Thoracic aorta (tissue), 2 donors: ENCODE measurements around the gene OTULIN. TPM values are rescaled to one million over a fixed set of nuclear protein-coding genes. Genes with fewer than 3 reads are reported as not detected.

Experiments used
- ATAC-seq: fragments of 150-250 bp; one replicate; pipeline ENCODE4 v1.8.0; 2017; ENCODE audit warnings: low read depth; ENCODE audit not compliant: insufficient number of reproducible peaks, low FRiP score
- DNase-seq: peaks from one replicate; pipeline ENCODE4 v3.0.0-alpha.2; 2020; ENCODE audit warnings: low spot score
- H3K27ac ChIP-seq, 2 donors: fragments of 200-600 bp; sonication (generic); 1 replicate in 1 of 2; 2 replicates in 1 of 2; pipeline ENCODE4 v1.5.1; 2016; ENCODE audit warnings: mild to moderate bottlenecking in 2 of 2, moderate library complexity in 2 of 2
- H3K27me3 ChIP-seq: fragments of 200-600 bp; sonication (generic); replicated peaks from 2 replicates; pipeline ENCODE4 v1.6.0; 2016; ENCODE audit warnings: mild to moderate bottlenecking; ENCODE audit not compliant: insufficient read depth
- H3K36me3 ChIP-seq: fragments of 200-600 bp; sonication (generic); one replicate; pipeline ENCODE4 v1.5.1; 2016
- H3K4me1 ChIP-seq, 2 donors: fragments of 200-600 bp; sonication (generic); 1 replicate in 1 of 2; 2 replicates in 1 of 2; pipeline versions ENCODE4 v1.5.1 to v1.6.0; 2016; ENCODE audit warnings: low read depth in 2 of 2, mild to moderate bottlenecking in 1 of 2; ENCODE audit not compliant: control insufficient read depth in 1 of 2
- H3K4me3 ChIP-seq: fragments of 200-600 bp; sonication (generic); 2 replicates; pipeline ENCODE4 v1.5.1; 2016; ENCODE audit warnings: mild to moderate bottlenecking
- H3K9me3 ChIP-seq: fragments of 200-600 bp; sonication (generic); 2 replicates; pipeline ENCODE4 v1.5.1; 2016
- CTCF ChIP-seq: fragments of 200-600 bp; sonication (generic); IDR thresholded peaks from one replicate; pipeline ENCODE4 v1.5.1; 2019; ENCODE audit warnings: antibody characterized with exemption
- total RNA-seq, 2 donors: library from RNA; depleted of rRNA; stranded (reverse); fragments of >200 nt; gene quantifications; one replicate each; pipeline versions ENCODE4 v1.1.0 to v1.2.3, GENCODE V29; 2016

OTULIN gene
- total RNA-seq, 2 donors from 2014 or later: 52.5 to 52.9 TPM

GRCh38 chr5:14706615-14707021, 42.1 kb downstream of the OTULIN start:
- no peak for TF ChIP-seq CTCF
- DNase-seq (no peak), ATAC-seq (no peak)
- Histone ChIP-seq H3K27me3 (no peaks in the 10 kb centered on the region), H3K4me3 (no peak overlapping the region), H3K9me3 (no peaks in the 10 kb centered on the region), H3K36me3 (peaks cover 23% of the 10 kb centered on the region), H3K27ac (peak overlapping the region; percentile 51 to 56), H3K4me1 (peaks cover 17 to 34% of the 10 kb centered on the region in 2 donors)

- ATAC-seq: no peak
- H3K27me3 ChIP-seq: no peaks in the 10 kb centered on the region
- DNase-seq: no peak
- H3K9me3 ChIP-seq: no peaks in the 10 kb centered on the region
- no peak for TF ChIP-seq CTCF
- peaks cover 17 to 28% of the 10 kb centered on the region in 2 donors for H3K4me1 ChIP-seq
- peak overlapping the region; percentile 51 to 56 for H3K27ac ChIP-seq
- H3K4me3 ChIP-seq: no peak overlapping the region
- H3K36me3 ChIP-seq: peaks cover 35% of the 10 kb centered on the region
Measured at GRCh38 chr5:14707811-14708390, 43.4 kb downstream of the OTULIN start.

- TF ChIP-seq CTCF: no peak
- peaks cover 17 to 28% of the 10 kb centered on the region in 2 donors for H3K4me1 ChIP-seq
- ATAC-seq: no peak
- peaks cover 42% of the 10 kb centered on the region for H3K36me3 ChIP-seq
- H3K9me3 ChIP-seq: no peaks in the 10 kb centered on the region
- peak overlapping the region; percentile 2 to 51 for H3K27ac ChIP-seq
- no peak for DNase-seq
- H3K27me3 ChIP-seq: no peaks in the 10 kb centered on the region
- H3K4me3 ChIP-seq: no peak overlapping the region
Measured at GRCh38 chr5:14708551-14708950, 44.0 kb downstream of the OTULIN start.

- H3K27me3 ChIP-seq: no peaks in the 10 kb centered on the region
- ATAC-seq: no peak
- H3K36me3 ChIP-seq: peaks cover 61% of the 10 kb centered on the region
- H3K27ac ChIP-seq: no peak overlapping the region
- peaks cover 17 to 28% of the 10 kb centered on the region in 2 donors for H3K4me1 ChIP-seq
- no peak overlapping the region for H3K4me3 ChIP-seq
- H3K9me3 ChIP-seq: no peaks in the 10 kb centered on the region
- TF ChIP-seq CTCF: no peak
- DNase-seq: no peak
Measured at GRCh38 chr5:14710313-14710994, 45.9 kb downstream of the OTULIN start.

- Histone ChIP-seq H3K9me3 (no peaks in the 10 kb centered on the region), H3K4me1 (peaks cover 7 to 16% of the 10 kb centered on the region in 2 donors), H3K27ac (no peak overlapping the region), H3K36me3 (peaks cover 71% of the 10 kb centered on the region), H3K4me3 (no peak overlapping the region), H3K27me3 (no peaks in the 10 kb centered on the region)
- no peak for TF ChIP-seq CTCF
- ATAC-seq (no peak), DNase-seq (no peak)
Measured at GRCh38 chr5:14712131-14712530, 47.6 kb downstream of the OTULIN start.
